HG03064 (cell line): ENCODE measurements around the gene DDX17.

Experiments used
- ATAC-seq: cut with Tn5 transposase; IDR thresholded peaks from one replicate; pipeline ENCODE4 v1.9.1; 2021; ENCODE audit warnings: low read depth; ENCODE audit not compliant: unreplicated experiment

Gene DDX17

DNA sequence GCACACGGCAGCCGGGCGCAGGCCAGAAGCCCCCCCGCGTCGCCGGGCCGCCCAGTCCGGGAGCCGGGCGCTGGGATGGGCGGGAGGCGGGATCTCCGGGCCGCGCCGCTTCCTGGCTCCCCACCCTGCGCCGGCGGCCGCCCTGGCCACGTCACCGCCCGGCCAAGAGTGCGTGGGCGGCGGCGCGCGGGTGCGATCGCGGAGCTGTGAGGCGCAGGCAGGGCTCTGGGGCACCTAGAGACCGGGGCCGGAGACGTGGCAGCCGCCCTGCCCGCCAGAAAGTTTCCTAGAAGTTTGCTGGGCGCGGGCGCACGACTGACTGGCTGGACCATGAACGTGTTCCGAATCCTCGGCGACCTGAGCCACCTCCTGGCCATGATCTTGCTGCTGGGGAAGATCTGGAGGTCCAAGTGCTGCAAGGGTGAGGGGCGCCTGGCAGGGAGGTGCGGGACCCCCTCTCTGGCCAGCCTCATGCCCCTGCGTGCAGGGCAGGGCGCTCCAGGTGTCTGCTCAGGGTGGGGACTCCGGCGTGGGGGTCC is 38.1 kb downstream of the DDX17 start, which contains the start of gene KDELR3:
KDELR3 (plus strand) TSS at position 193 of the 539 bp plus-strand sequence; CDS start at position 331, 138 bp downstream.
- no peak for ATAC-seq

DNA sequence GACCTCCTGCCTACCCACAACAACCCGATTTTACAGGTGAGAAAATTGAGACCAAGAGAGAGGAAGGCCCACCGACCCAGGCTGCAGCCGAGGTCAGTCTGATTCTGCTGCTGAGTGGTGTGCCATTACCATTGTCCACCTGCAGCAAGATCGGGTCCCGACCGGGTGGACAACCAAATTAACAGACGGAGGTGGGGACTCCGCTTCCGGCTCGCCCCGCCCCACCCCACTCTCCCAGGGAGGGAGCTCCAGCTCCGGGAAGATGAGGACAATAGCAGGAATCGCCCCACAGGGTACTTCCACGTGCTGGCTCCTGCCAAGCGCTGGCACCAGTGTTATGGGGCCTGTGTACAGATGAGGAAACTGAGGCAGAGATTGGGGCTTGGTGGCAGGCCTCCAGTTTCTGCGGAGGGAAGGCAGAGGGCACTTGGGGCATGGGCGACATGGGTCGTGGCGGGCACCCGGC is 38.6 kb downstream of the DDX17 start:
- no peak for ATAC-seq

DNA sequence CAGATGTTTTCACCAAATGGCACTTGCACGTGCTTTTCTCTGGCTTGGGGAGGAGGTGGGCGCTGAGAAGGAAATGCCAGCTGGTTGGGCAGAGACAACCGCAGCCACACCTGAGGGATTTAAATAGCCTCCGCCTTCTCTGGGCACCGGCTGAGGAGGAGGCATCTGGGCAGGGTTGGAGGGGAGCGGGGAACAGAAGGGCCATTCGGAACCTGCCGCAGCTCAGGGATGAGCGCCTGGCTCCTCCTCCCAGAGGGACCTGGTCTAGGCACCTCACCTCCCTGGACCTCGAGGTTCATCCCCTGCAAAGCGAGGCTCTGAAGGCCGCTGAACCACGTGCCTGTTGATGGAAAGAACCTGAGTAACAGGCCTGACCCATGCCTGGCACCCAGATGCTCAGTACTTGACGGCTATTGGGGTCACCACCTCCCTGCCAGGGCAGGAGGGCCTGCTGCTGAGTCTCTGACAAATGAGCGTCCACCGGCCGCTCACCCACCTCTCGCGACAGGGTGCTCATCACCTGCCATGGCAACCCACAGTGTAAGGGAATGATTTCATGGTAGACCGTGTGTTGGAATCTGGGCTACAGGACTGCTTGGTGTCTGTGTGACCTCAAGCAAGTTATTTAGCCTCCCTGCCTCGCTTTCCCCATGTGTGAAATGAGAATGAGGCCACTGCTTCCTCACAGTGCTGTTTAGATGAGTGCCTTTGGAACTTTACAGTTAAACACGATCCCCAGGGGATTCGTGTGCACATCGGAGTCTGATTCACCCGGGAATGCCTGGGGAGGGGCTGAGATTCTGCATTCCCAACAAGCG is 40.2 kb downstream of the DDX17 start:
- no peak for ATAC-seq

DNA sequence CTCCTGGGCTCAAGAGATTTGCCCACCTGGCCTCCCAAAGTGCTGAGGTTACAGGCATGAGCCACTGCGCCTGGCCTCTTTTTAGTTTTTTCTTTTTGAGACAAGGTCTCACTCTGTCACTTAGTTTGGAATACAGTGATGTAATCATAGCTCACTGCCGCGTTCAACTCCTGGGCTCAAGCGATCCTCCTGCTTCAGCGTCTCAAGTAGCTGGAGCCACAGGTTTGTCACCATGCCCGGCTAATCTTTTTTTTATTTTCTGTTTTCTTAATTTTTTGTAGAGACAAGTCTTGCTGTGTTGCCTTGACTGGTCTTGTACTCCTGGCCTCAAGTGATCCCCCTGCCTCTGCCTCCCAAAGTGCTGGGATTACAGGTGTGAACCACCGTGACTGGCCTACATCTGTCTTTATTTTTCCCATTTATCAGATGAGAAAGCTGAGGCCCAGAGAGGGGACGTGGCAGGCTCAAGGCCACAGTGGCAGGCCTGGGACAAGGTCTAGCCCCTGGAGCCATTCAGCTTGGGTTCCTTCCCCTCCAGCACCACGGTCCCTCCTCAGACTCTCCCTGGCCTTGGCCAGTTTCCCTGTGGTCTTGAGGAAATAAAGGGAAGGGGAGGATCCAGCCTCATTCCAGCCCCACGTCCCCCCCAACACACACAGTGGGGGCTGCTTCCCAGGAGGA is 41.0 kb downstream of the DDX17 start:
- no peak for ATAC-seq

DNA sequence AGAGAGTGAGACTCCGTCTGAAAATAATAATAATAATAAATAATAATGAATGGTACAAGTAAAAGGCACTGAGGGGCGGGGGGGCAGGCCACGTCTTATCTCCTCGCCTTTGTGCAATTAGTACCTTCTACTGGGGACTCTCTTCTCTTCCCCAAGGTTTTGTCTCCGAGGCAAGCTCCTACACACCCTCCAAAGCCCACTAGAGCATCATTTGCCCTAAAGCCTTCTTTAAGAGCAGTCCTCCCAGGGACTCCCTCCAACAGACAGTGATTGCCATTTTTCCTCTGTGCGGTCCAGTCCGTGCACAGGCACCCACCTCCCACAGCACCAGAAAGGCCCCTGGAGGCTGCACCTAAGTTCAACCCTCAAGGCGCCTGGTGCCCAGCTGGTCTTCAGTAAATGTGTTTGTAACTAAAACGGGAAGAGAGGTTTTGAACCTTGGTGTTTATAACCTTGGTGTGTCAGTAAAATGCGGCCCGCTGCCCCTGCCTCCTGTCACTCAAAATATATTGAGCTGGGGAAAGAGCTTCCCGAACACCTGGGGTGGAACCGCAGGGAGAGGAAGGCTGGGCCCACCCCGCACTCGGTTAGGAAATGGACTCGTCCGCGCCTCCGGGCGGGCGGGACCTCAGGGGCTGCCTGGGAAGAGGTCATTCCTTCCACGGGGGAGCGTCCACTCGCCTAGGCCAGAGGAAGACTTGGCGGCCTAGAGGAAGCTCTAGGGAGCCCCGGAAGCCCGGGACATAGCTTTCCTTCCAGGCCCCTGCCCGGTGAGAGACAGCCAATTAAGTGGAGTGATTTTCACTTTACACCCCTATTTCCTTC is 42.9 kb downstream of the DDX17 start:
- ATAC-seq = no peak

DNA sequence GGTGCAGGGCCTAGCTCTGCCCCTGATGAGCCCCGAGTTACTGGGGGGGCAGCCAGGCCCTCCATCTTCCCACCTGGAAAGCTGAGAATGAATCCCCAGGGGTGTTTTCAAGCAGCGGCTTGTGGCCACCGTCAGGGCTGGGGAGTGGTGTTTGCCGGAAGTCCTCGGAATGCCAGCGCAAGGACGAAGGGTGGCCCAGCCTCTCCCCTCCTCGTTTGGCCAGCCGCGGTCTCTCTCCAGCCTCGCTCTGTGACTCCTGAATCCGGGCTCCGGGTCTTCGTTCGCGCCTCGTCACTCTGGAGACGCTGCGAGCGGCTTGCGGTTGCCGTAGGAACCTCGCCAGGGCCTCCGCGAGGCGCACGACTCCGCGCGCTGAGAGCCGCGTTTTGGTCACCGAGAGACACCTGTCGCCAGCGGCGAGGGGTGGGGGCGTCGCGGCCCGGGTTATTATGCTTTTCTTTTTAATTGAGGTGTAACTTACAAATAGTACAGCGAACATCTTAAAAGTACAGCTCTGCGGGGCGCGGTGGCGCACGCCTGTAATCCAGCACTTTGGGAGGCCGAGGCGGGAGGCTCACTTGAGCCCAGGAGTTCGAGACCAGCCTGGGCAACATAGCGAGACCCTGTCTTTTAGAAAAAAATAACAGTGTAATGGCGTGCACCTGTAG is 44.6 kb downstream of the DDX17 start:
- ATAC-seq = no peak

DNA sequence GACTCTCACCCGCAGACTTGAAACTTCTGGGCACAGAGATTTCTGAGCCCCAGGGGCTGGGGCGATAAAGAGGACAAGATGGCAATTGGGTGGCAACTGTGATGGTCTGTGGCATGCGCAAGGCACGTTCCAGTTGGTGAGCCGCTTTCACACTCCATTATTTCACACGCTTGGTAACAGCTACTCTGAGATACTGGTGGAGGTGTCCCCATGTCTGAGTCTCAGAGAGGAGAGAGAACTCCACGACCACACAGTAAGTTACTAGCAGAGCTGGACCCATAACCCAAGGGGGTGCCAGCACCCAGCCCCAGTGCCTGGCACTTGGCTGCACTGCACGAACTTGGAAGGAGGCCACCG is 45.1 kb downstream of the DDX17 start:
- no peak for ATAC-seq

DNA sequence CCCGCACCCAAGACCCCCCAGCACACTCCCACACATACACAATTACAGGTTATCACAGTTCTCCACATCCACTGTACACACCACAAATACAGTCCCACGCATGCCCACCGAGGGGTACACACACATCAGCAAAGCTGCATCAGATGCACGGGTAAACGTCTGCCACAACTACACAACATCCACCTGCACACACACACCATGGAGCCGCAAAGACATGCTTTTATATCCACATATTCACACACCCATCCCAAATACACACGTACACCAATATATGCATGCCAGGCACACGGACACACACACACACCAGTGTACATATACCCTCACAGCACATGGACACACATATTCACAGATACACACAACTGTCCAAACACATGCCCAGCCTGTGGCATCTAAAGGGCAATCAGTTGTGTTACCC is 45.7 kb downstream of the DDX17 start:
- ATAC-seq = no peak

DNA sequence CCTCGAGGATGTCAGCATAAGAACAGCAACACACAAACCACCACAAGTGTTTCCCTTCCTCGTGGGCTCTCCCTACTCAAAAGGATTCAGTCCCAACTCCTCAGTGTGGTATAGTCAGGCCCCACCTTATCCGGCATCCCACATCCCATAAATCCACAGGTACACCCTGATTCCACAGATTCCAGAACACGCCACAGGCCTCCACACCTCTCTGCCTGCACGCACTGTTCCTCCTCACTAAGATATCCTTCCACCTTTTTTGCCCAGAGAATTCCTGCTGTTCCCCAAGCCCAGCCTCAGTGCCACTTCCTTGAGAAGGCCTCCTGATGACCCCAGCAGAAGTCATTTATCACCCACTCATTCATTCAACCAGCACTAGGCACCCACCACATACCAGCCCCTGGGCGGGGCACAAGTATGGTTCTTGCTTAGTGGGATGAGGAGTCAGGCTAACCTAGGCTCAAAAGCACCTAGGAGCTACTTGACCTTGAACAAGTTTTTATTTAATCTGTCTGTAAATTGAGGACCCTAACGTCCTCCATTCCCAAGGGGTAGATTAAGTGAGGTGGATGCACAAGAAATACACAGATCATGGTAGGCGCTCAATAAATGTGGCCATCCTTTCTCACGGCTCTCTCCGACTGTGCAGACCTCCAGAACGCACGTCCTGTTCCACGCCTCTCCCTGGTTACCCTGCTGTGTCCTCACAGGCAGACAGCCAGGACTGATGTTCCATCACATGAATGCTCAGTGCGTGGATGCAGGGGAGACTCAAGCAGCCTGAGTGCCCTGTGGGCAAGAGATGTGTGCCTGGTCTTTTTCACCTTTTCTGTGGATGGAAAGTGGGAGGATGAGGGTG is 49.0 kb downstream of the DDX17 start:
- ATAC-seq = no peak

DNA sequence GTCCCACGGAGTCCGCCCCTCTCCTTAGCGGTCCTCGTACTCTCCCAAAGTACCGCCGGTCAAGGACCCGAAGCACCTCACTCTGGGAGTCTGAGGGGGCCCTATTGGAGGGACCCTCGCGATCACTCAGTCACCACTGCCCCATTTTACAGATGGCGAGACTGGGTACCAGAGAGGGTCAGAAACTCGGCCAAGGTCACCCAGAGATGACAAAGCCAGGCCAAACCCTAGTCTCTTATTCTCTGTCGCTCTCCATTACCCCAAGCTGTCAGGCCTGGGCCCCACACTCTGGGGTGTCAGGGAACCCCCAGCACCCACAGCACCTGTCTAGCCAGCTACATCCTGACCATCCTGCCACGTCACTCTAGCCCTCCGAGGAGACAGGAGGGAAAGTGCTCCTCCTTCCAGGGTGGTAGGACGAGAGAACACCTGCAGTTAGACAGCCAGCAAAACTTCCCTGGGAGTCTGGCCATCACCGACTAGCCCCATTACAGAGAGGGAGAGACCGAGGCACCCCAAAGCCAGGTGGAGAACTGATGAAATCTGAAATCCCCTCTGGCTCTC is 49.8 kb downstream of the DDX17 start:
- ATAC-seq = no peak

DNA sequence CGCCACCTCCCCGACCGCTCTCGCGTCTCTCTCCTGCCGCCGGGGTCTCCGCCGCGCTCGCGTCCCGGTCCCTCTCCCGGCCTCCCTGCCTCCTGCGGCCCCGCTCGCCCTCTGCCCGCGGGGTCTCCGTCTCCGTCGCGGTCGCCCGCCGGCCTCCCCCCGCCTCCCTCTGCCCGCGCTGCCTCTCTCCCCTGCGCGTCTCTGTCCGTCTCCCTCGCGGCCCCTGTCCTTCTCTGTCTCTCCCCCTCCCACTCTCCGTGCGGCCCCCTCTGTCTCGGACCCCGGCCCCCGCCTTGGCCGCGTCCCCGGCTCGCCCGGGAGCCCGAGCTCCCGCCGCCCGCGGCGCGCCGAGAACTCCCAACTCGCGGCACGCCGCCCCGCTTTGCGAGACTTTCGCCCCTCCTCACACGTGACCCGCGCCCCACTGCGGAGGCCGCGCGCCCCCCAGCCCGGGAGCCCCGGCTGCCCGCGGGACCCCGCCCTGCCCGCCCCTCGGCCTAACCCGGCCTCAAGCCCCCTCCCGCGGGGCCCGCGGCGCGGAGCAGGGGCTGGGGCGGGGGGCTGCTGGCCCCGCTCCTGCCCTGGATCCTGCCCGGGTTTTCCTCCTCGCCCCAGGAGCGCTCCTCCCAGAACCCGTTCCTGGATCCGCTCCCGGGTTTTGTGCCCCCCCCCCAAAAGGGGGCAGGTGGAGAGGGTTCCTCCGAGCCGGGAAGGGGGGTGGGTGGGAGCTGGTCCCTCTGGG is 50.4 kb downstream of the DDX17 start:
- no peak for ATAC-seq

DNA sequence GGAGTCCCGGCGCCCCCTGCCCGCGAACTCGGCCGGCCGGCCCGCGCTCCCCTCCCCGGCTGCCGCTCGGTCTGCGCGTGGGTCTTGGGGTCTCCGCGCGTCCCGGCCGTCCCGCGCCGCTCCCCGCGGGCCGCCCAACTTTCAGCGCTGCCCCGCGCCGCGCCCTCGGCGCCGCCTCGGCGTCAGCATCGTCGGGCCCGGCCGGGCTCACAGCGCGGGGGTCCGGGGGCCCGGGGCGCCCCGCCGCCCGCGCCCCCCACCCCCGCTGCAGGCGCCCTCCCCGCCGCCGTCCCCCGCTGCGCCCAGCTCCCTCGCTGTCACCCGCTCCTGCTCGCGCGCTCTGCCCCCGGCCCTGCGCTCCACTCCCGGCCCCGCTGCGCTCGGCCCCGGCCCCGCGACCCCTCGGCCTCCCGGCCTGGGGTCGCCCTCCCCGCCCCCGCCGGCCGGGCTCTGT is 51.0 kb downstream of the DDX17 start, which contains the start of gene KCNJ4:
KCNJ4 (minus strand) TSS at position 124 of the 454 bp plus-strand sequence. CDS start 27,067 bp downstream, outside the sequence.
- no peak for ATAC-seq

DNA sequence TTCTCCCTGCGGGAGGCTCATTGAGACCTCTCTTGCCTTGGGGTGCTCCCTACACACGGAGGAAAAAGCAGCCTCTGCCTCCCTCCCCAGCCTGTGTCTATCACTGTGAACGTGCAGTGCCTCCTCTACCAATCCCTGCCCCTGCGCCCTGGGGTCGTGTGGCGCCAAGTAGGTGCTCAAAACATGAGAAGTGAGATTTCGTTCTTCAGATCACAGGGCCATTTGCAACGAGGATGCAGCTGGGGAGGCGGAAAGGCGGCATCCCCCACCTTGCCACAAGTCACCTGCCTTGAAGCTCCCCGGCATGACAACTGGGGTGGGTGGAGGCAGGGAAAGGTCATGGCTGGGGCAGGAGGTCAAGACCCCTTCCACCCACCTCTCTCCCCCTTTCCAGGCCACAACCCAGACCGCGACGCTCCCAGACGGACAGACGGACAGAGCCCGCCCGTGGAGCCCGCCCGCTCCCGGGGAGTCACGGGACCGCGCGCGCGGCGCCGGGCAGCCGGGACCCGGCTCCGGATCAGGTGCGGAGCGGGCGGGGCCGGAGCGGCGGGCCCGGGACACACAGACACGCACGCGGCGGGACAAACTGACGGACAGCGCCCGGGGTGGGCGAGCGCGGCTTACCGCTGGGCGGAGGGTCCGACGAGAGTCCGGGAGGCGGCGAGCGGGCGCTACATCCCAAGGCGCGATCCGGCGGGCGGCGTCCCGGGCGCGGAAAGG is 51.6 kb downstream of the DDX17 start:
- no peak for ATAC-seq

DNA sequence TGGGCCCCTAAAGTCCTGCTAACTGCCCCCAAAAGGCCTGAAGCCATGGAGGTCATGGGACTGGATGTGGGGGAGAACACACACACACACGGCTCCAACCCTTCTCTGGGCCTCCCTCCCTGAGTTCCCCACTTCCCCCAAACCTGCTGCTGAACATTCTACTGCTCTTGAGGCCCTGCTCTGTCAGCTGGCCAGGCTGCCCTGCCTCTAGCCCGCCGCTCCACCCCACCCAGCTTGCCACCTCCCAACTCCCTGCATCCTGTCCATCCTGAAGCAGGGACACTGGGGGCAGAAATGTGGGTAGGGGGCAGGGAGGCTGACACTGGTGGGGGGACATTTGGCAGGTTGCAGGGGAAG is 52.1 kb downstream of the DDX17 start:
- ATAC-seq = no peak

DNA sequence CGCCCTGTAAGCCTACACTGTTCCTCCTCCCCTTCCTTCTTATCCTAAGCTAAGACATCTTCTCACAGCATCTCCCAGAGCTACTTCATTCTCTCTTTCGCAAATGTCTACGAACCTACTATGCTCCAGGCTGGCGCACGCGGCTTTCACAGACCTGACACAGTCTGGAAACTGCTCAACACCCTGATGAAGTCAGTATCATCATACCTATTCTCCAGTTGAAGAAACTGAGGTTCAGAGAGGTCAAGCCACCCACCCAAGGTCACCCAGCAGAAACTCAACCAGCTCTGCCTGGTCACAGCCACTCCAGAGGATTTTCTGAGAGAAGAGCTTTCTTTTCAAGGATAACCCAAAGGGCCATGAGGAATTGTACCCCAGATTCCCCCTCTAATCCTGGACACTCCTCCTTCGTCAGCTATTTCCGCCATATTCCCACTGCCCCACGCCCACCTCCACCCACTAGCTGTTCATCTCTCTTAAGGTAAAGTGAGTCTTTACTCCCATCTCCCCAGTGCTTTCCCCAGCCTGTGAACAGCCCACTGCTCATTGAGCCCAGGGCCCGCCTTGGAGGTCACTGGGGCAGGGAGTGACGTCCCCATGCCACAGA is 52.9 kb downstream of the DDX17 start:
- no peak for ATAC-seq

DNA sequence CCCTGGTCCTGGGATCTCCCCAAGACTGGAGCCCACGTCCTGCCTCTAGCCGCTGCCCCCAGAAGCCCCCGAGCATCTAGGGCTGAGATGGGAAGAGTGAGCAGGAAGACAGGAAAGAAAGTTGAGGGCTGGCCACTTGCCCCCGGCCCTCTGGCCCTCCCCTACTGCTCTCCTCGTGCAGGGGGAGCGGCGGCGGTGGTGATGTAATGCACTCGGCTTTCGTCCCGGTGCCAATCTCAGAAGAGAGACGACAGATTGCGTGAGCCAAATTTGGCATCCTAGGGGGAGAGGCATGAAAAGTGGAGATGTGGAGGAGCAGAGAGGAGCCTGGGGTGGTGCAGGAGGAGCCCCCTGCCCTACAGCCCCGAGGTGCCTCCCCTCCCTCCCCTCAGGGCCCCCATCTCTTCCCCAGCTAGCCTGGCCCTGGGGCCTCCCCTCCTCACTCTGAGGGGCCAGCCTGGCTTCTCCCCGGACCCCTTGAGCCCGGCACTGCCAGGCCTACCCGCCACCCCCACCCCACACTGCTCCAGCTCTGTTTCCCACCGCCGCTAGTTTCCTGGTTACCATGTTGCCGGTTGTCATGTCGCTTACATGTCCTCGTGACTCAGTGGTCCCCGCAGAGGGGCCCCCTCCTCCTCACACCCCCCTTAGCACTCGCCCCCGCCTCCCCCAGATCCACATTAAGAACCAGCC is 53.6 kb downstream of the DDX17 start:
- no peak for ATAC-seq

DNA sequence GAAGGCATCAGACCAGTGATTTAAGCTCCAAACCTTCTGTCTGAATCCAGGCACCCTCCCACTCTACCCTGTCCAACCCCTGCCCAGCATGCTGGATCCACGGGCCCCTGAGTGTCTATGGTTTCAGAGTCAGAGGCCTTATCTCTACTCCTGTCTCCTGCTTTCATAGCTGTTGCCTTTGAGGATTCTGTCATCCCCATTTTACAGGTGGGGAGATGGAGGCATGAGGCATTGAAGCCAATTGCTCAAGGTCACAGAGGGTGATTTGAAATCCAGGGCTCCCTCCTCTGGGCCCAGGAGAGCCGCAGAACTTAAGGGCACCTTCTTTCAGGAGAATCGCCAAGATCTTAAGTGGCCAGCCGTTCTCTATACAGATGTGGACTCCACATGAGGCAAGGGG is 54.2 kb downstream of the DDX17 start:
- no peak for ATAC-seq
